K562 (cell line): ENCODE measurements around the gene DYRK2. TPM values are rescaled to one million over a fixed set of nuclear protein-coding genes. Genes with fewer than 3 reads are reported as not detected.

Experiments used
- CC2D1A ChIP-seq: fragments of 450-650 bp; IDR thresholded peaks from 2 replicates; pipeline ENCODE4 v1.6.1; 2017; ENCODE audit warnings: mild to moderate bottlenecking
- GTF2A2 ChIP-seq: IDR thresholded peaks from 2 replicates; pipeline ENCODE4 v1.6.1; 2016; ENCODE audit warnings: mild to moderate bottlenecking, missing genetic modification characterization, missing compliant biosample characterization
- NFATC3 ChIP-seq: fragments of 450-650 bp; IDR thresholded peaks from 2 replicates; pipeline ENCODE4 v1.6.1; 2017; ENCODE audit warnings: mild to moderate bottlenecking
- SMAD2 ChIP-seq: fragments of 150-350 bp; IDR thresholded peaks from 2 replicates; pipeline ENCODE4 v1.6.1; 2014; ENCODE audit warnings: low read depth, mild to moderate bottlenecking, low read length
- ZNF3 ChIP-seq: fragments of 250-450 bp; sonication (Bioruptor Pico); IDR thresholded peaks from 2 replicates; pipeline ENCODE4 v1.5.0; 2021; ENCODE audit warnings: mild to moderate bottlenecking, moderate library complexity
- polyA plus RNA-seq, 8 experiments: library from polyadenylated mRNA; depleted of rRNA in 4 of 8; stranded (reverse) in 5 of 8; unstranded in 3 of 8; fragments of >200 nt; fragmentation: Nextera tagmentation in 2 of 8; fragmentation: Illumina TruSeq in 1 of 8; extraction: Ambion mirVana in 2 of 8; extraction: Trizol in 1 of 8; gene quantifications; 2 replicates each; pipeline versions ENCODE4 v1.2.1 to v1.2.3, GENCODE V29; 2011 to 2014; ENCODE audit warnings: inconsistent platforms in 1 of 8, missing spikeins in 1 of 8
- total RNA-seq, 7 experiments: library from RNA; depleted of rRNA in 6 of 7; stranded (reverse); fragments of >200 nt in 6 of 7; fragmentation: Illumina TruSeq in 2 of 7; extraction: Trizol in 2 of 7; gene quantifications; 2 replicates each; pipeline versions ENCODE4 v1.2.1 to v1.2.3, GENCODE V29; 2011 to 2021; ENCODE audit warnings: low replicate concordance in 1 of 7
- TF ChIP-seq, protein P1 (sequence below): fragments of 150-350 bp; conservative IDR thresholded peaks from 2 replicates; pipeline ENCODE4 v1.6.1; 2014; ENCODE audit warnings: low read length
- TF ChIP-seq, protein P2 (sequence below): fragments of 250-450 bp; sonication (Bioruptor Pico); IDR thresholded peaks from 2 replicates; pipeline ENCODE4 v1.9.0; 2021; ENCODE audit warnings: mild to moderate bottlenecking
- TF ChIP-seq, protein P3 (sequence below): fragments of 450-650 bp; IDR thresholded peaks from 2 replicates; pipeline ENCODE4 v1.6.1; 2017; ENCODE audit warnings: mild to moderate bottlenecking, moderate library complexity

Gene DYRK2
- total and polyA plus RNA-seq, 9 of the 15 experiments (the other 6 are each of a cell fraction or from before 2014, with no cell fraction given), result 1.7 to 15.4 (median 8.4) TPM

DNA sequence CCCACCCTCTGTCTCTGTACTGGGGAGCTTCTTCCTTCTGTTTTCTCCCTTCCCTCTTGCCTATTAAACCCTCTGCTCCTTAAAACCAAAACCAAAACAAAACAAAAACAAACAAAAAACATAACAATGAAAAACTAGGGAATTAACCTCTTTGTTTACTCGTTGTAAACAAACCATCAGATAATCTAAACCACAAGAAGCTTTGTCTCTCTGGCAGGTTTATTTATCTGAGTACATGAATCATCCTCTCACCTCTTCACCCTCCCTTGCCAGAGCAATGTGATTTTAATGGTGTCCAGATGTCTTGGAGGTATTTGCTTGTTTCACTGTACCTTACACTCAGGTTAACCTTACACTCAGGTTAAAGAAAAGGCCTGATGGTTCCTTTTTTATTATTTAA, 66.1 kb downstream of the DYRK2 start (continued):
- TF ChIP-seq, protein P1, sequence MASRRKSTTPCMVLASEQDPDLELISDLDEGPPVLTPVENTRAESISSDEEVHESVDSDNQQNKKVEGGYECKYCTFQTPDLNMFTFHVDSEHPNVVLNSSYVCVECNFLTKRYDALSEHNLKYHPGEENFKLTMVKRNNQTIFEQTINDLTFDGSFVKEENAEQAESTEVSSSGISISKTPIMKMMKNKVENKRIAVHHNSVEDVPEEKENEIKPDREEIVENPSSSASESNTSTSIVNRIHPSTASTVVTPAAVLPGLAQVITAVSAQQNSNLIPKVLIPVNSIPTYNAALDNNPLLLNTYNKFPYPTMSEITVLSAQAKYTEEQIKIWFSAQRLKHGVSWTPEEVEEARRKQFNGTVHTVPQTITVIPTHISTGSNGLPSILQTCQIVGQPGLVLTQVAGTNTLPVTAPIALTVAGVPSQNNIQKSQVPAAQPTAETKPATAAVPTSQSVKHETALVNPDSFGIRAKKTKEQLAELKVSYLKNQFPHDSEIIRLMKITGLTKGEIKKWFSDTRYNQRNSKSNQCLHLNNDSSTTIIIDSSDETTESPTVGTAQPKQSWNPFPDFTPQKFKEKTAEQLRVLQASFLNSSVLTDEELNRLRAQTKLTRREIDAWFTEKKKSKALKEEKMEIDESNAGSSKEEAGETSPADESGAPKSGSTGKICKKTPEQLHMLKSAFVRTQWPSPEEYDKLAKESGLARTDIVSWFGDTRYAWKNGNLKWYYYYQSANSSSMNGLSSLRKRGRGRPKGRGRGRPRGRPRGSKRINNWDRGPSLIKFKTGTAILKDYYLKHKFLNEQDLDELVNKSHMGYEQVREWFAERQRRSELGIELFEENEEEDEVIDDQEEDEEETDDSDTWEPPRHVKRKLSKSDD, result no peak
- TF ChIP-seq CC2D1A (no peak), SMAD2 (no peak), GTF2A2 (tag) (no peak), ZNF3 (CRISPR knock-in tag) (no peak), NFATC3 (no peak)
- TF ChIP-seq, protein P2, sequence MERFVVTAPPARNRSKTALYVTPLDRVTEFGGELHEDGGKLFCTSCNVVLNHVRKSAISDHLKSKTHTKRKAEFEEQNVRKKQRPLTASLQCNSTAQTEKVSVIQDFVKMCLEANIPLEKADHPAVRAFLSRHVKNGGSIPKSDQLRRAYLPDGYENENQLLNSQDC (CRISPR knock-in tag), result no peak
- TF ChIP-seq, protein P3, sequence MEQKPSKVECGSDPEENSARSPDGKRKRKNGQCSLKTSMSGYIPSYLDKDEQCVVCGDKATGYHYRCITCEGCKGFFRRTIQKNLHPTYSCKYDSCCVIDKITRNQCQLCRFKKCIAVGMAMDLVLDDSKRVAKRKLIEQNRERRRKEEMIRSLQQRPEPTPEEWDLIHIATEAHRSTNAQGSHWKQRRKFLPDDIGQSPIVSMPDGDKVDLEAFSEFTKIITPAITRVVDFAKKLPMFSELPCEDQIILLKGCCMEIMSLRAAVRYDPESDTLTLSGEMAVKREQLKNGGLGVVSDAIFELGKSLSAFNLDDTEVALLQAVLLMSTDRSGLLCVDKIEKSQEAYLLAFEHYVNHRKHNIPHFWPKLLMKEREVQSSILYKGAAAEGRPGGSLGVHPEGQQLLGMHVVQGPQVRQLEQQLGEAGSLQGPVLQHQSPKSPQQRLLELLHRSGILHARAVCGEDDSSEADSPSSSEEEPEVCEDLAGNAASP, result no peak
